HL-60 (cell line): Measurements from ENCODE around the gene SDK1.

Experiments used
- CTCF ChIP-seq: IDR thresholded peaks from one replicate; pipeline ENCODE4 v1.5.1; 2011; ENCODE audit warnings: low read length, control low read depth, inconsistent platforms; ENCODE audit not compliant: insufficient read depth
- POLR2AphosphoS5 ChIP-seq: IDR thresholded peaks from 2 replicates; pipeline ENCODE4 v1.6.1; 2012; ENCODE audit warnings: low read depth
- REST ChIP-seq: IDR thresholded peaks from 2 replicates; pipeline ENCODE4 v1.6.1; 2012; ENCODE audit warnings: low read depth; ENCODE audit not compliant: insufficient replicate concordance
- SPI1 ChIP-seq: IDR thresholded peaks from 2 replicates; pipeline ENCODE4 v1.6.1; 2012; ENCODE audit warnings: low read depth, mild to moderate bottlenecking, borderline replicate concordance

GRCh38 chr7:4132221-4132620 lies 831.2 kb downstream of the SDK1 start:
- no peak for TF ChIP-seq CTCF
- TF ChIP-seq POLR2AphosphoS5 = no peak
- TF ChIP-seq REST = no peak
- TF ChIP-seq SPI1 = no peak
